OCI-LY1 (cell line): ENCODE measurements around the gene MPPED2.

ENCODE experiments used
- H2AFZ ChIP-seq: fragments of 200-600 bp; sonication (generic), shearing (Covaris generic); 2 replicates; pipeline ENCODE4 v1.6.0; 2014; ENCODE audit warnings: antibody characterized with exemption, mild to moderate bottlenecking, low read length
- H3F3A ChIP-seq: fragments of 200-600 bp; sonication (generic), shearing (Covaris generic); 2 replicates; pipeline ENCODE4 v1.6.0; 2014; ENCODE audit warnings: mild to moderate bottlenecking, antibody characterized with exemption, low read length, moderate library complexity; ENCODE audit not compliant: insufficient read depth
- H3K27ac ChIP-seq: fragments of 200-600 bp; sonication (generic); 2 replicates; pipeline ENCODE4 v1.5.1; 2014; ENCODE audit warnings: low read length, mixed run types, mild to moderate bottlenecking, low read depth; ENCODE audit not compliant: poor library complexity, severe bottlenecking
- H3K27me3 ChIP-seq: fragments of 200-600 bp; sonication (generic); 2 replicates; pipeline ENCODE4 v1.6.0; 2014; ENCODE audit warnings: antibody characterized with exemption, mild to moderate bottlenecking, low read length, moderate library complexity; ENCODE audit not compliant: insufficient read depth
- H3K36me3 ChIP-seq: fragments of 200-600 bp; sonication (generic); 2 replicates; pipeline ENCODE4 v1.6.1; 2014; ENCODE audit warnings: mild to moderate bottlenecking, antibody characterized with exemption, low read length, moderate library complexity, mixed read lengths; ENCODE audit not compliant: insufficient read depth
- H3K4me1 ChIP-seq: fragments of 200-600 bp; sonication (generic); 2 replicates; pipeline ENCODE4 v1.5.1; 2014; ENCODE audit warnings: mild to moderate bottlenecking, low read length, moderate library complexity; ENCODE audit not compliant: insufficient read depth, severe bottlenecking
- H3K4me2 ChIP-seq: fragments of 200-600 bp; sonication (generic), shearing (Covaris generic); 2 replicates; pipeline ENCODE4 v1.6.1; 2014; ENCODE audit warnings: low read length
- H3K4me3 ChIP-seq: fragments of 200-600 bp; sonication (generic); 2 replicates; pipeline ENCODE4 v1.5.1; 2014; ENCODE audit warnings: low read length, low read depth, mild to moderate bottlenecking, mixed read lengths; ENCODE audit not compliant: poor library complexity, severe bottlenecking
- H3K79me2 ChIP-seq: fragments of 200-600 bp; shearing (Covaris generic); 2 replicates; pipeline ENCODE4 v1.6.1; 2016; ENCODE audit warnings: mixed run types, low read length, mixed read lengths; ENCODE audit not compliant: insufficient read depth
- H3K9ac ChIP-seq: fragments of 200-600 bp; sonication (generic), shearing (Covaris generic); 2 replicates; pipeline ENCODE4 v1.6.1; 2014; ENCODE audit warnings: mild to moderate bottlenecking, low read length, mixed read lengths
- H3K9me2 ChIP-seq: fragments of 200-600 bp; sonication (generic), shearing (Covaris generic); 2 replicates; pipeline ENCODE4 v1.6.1; 2014; ENCODE audit warnings: low read depth, mild to moderate bottlenecking, low read length, mixed read lengths
- H3K9me3 ChIP-seq: fragments of 200-600 bp; shearing (Covaris generic); 2 replicates; pipeline ENCODE4 v1.6.1; 2014; ENCODE audit warnings: low read length, mixed read lengths
- H4K20me1 ChIP-seq: fragments of 200-600 bp; sonication (generic), shearing (Covaris generic); 2 replicates; pipeline ENCODE4 v1.6.0; 2016; ENCODE audit warnings: mild to moderate bottlenecking, low read length; ENCODE audit not compliant: insufficient read depth
- EZH2 ChIP-seq: fragments of 200-600 bp; sonication (generic), shearing (Covaris generic); IDR thresholded peaks from 2 replicates; pipeline ENCODE4 v1.8.0; 2017; ENCODE audit warnings: borderline replicate concordance, mixed run types, mild to moderate bottlenecking, antibody characterized with exemption, low read length, moderate library complexity, mixed read lengths
- TF ChIP-seq, protein P1 (sequence below): fragments of 200-600 bp; sonication (generic), shearing (Covaris generic); IDR thresholded peaks from 2 replicates; pipeline ENCODE4 v1.5.1; 2017; ENCODE audit warnings: mild to moderate bottlenecking, antibody characterized with exemption, low read length, moderate library complexity, mixed read lengths

MPPED2 gene

DNA sequence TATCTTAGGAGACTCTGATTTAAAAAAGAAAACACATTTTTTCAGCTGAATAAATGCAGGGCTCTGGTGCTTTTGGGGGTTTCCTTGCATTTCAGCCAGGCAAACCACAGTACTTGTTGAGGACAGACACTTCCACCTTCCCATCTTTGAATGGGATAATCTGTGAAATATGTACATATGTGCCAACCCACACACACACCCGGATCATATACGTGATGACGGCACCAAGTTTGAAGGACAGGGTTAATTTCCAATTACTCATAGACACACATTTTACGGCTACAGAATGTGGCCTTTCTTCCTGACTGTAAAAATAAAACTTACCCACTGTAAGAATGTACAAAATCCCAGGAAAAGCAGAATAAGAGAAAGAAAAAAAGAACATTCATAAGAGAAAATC is 104.4 kb downstream of the MPPED2 start:
- no peak overlapping the region for H2AFZ ChIP-seq
- no peaks in the 10 kb centered on the region for H3K4me1 ChIP-seq
- no peaks in the 10 kb centered on the region for H3F3A ChIP-seq
- no peaks in the 10 kb centered on the region for H3K9me2 ChIP-seq
- TF ChIP-seq, protein P1, sequence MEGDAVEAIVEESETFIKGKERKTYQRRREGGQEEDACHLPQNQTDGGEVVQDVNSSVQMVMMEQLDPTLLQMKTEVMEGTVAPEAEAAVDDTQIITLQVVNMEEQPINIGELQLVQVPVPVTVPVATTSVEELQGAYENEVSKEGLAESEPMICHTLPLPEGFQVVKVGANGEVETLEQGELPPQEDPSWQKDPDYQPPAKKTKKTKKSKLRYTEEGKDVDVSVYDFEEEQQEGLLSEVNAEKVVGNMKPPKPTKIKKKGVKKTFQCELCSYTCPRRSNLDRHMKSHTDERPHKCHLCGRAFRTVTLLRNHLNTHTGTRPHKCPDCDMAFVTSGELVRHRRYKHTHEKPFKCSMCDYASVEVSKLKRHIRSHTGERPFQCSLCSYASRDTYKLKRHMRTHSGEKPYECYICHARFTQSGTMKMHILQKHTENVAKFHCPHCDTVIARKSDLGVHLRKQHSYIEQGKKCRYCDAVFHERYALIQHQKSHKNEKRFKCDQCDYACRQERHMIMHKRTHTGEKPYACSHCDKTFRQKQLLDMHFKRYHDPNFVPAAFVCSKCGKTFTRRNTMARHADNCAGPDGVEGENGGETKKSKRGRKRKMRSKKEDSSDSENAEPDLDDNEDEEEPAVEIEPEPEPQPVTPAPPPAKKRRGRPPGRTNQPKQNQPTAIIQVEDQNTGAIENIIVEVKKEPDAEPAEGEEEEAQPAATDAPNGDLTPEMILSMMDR, result no peak
- TF ChIP-seq EZH2, result no peak
- no peak overlapping the region for H3K4me3 ChIP-seq
- no peak overlapping the region for H3K4me2 ChIP-seq
- H3K9ac ChIP-seq, result no peak overlapping the region
- H3K27me3 ChIP-seq, result 0 out of 2 replicates have a peak, but pooled peaks cover 3% of the 10 kb centered on the region
- H3K27ac ChIP-seq, result no peak overlapping the region
- H3K36me3 ChIP-seq, result no peaks in the 10 kb centered on the region
- no peaks in the 10 kb centered on the region; the same call in 1 of the 2 replicates for H4K20me1 ChIP-seq
- no peaks in the 10 kb centered on the region for H3K9me3 ChIP-seq
- no peaks in the 10 kb centered on the region for H3K79me2 ChIP-seq

- Histone ChIP-seq H3K79me2 (no peaks in the 10 kb centered on the region), H3K4me1 (no peaks in the 10 kb centered on the region), H2AFZ (no peak overlapping the region), H3K4me2 (no peak overlapping the region), H4K20me1 (no peaks in the 10 kb centered on the region; the same call in 1 of the 2 replicates), H3K9ac (no peak overlapping the region), H3K27ac (no peak overlapping the region), H3K4me3 (no peak overlapping the region), H3K9me2 (no peaks in the 10 kb centered on the region), H3K9me3 (no peaks in the 10 kb centered on the region), H3K27me3 (0 out of 2 replicates have a peak, but pooled peaks cover 3% of the 10 kb centered on the region), H3F3A (no peaks in the 10 kb centered on the region), H3K36me3 (no peaks in the 10 kb centered on the region)
- TF ChIP-seq, protein P1, result no peak
- no peak for TF ChIP-seq EZH2
Observed at GRCh38 chr11:30481330-30481729, 104.8 kb downstream of the MPPED2 start.

- no peaks in the 10 kb centered on the region for H3K79me2 ChIP-seq
- TF ChIP-seq, protein P1, result no peak
- TF ChIP-seq EZH2, result no peak
- H2AFZ ChIP-seq, result no peak overlapping the region
- H3K27me3 ChIP-seq, result no peaks in the 10 kb centered on the region
- H3K9ac ChIP-seq, result no peak overlapping the region
- H3K4me2 ChIP-seq, result no peak overlapping the region
- no peak overlapping the region for H3K27ac ChIP-seq
- no peaks in the 10 kb centered on the region; the same call in 1 of the 2 replicates for H4K20me1 ChIP-seq
- H3K4me1 ChIP-seq, result no peaks in the 10 kb centered on the region
- no peaks in the 10 kb centered on the region for H3K9me2 ChIP-seq
- H3K36me3 ChIP-seq, result no peaks in the 10 kb centered on the region
- no peak overlapping the region for H3K4me3 ChIP-seq
- H3F3A ChIP-seq, result no peaks in the 10 kb centered on the region
- no peaks in the 10 kb centered on the region for H3K9me3 ChIP-seq
Observed at GRCh38 chr11:30479899-30480298, 106.3 kb downstream of the MPPED2 start.
